GM19035 (cell line): ENCODE results near the gene PRCC.

Source experiments
- ATAC-seq: cut with Tn5 transposase; IDR thresholded peaks from one replicate; pipeline ENCODE4 v1.9.1; 2021; ENCODE audit not compliant: unreplicated experiment

PRCC gene

GRCh38 chr1:156841295-156841855 is 74.0 kb downstream of the PRCC start:
- no peak for ATAC-seq

- ATAC-seq = no peak
Measured at GRCh38 chr1:156842618-156843300, 75.4 kb downstream of the PRCC start.

GRCh38 chr1:156844102-156844501 is 76.8 kb downstream of the PRCC start:
- ATAC-seq = no peak

- ATAC-seq = no peak
Measured at GRCh38 chr1:156844638-156845037, 77.3 kb downstream of the PRCC start.

DNA sequence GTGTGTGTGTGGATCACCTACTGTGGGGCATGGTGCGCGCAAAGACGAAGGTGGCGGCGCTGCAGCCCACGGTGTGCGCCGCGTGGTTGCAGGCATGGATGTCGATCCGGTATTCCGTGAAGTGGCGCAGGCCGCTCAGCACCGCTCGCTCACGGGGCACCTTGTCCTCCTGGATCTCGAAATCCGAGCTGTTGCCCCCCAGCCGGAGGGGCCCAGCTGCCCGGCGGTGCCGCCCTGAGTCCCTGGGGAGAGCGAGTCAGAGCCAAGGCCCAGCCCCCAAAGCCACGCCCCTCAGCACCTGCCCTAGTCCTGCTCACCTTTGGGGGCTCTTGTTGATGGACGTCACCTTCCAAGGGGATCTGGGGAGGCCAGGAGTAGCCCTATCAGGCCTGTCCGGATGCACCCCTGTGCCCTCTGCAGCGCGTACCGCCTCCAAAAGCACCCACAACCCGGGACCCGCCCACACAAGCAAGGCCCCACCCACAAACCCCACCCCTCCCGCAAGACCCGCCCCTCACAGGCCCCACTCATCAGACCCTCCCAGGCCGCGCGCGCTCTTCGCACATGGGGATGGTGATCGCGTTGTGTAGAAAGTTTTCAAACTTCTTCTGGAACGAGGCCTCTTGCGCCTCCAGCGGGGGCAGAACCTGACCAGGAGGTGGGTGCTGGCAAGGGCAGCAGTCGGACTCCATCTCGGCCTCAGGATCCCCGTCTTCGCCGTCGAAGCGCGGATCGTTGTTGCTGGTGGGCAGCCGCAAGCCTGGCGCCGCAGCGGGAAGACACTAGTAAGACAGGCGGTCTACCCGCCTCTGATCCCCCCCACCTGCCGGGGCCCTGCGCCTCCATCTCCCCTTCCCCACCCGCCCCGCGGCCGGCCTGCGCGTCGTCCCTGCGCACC is 78.0 kb downstream of the PRCC start:
- no peak for ATAC-seq

- ATAC-seq = no peak
Measured at GRCh38 chr1:156845953-156846545, 78.7 kb downstream of the PRCC start.

DNA sequence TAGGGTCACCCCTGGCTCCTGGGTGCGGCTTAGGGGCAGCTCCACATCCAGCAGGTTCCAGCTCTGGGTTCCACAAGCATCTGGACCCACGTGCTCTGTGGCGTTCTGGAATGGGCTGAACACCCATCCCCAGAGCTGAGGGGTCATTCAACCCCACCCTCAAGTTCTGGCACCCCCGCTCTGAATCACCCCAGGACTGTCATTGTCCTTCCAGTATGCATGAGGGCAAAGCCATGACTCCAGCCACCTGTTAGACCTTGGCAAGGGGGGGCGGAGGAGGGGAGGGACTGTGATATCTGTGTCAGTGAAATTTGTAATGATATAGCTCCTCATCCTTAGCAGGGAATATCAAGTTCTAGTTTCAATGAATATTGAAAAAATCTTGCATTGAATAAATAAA is 79.3 kb downstream of the PRCC start:
- no peak for ATAC-seq

DNA sequence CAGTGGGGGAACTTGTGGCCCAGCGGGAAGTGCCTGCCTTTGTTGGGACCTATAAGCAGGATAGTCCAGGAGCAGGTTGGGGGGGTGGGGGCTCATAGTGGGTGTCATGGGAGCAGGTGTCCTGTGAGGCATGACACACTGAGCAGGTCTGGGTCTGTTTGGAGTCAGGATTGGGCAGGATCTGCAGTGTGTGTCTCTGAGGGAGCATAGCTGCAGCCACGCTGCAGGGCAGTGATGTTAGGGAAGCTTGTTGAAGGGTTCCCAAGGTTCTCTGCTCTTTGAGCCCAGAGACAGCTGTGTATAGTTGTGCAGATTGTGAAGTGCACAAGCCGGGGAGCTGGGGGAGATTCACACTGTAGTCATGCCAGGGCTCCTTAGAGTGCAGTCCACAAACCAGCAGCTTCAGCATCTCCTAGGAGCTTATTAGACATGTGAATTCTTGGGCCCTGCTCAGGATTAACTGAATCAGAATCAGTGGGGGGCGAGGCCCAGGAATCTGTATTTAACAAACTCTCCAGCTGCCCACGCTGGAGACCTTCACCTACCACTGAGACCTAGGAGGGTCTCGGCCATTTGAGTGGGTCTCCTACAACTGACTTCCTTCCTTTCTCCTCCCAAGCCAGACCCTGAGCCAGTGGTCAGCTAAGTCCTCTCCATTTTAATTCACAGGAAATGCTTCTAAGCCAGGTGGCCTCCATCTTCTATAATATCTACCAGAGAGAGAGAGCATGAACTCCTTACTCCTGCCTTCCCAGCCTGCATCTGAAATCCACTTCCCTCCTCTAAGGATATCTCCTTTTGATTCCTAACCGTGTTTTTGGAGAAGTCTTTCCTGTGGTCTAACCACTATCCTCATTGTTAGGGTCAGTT is 80.5 kb downstream of the PRCC start:
- no peak for ATAC-seq

DNA sequence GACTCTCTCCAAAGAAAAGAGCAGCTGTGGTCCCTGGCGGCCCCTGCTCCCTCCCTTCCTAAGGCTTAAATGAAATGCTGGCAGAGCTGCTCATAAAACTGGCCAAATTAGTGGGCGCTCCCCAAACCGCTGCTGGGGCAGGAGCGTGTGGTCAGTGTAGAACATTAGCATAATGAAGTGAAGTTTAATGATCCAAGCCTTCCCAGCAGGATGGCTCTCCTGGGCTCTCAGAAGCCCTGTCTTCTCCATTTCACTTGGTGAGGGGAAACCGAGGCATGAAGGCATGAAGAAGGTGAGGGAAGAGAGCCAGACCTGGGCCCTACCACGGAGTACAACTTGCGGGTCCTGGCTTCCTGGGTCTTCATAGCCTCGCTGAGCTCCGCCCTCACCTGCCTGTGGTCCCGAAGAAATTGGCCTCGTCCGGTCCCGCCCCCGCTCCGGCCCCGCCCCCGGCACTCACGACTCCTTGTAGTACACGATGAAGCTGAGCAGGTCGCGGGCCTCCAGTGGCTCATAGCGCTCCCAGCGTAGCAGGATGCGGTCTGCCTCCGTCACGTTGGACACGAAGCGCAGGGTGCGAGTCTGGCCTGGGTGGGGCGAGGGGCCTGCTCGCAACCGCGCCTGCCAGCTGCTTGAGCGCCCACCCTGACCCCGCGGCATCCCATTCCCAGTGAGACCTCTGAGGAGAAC is 81.3 kb downstream of the PRCC start:
- ATAC-seq = no peak

DNA sequence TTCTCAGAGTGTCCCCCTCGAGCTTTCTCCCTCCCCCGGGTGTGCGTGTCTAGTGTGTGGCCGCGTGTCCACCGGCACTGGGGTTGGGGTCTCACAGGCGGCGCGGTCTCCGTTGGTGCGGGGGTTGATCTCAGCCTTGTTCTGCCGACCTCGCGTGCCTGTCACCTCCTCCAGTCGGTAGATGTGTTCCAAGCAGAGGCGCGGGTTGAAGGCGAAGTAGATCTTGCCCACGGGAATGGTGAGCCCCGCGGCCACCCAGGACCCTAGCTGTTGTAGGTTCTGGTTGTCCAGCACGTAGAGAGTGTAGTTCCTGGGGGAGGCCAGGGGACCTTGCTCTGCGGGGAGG is 81.8 kb downstream of the PRCC start:
- no peak for ATAC-seq
